ELF-1 (cell line): ENCODE results near the gene INHBB.

ENCODE experiments used
- DNase-seq: peaks from one replicate; pipeline ENCODE4 v3.0.0-alpha.2; 2016; ENCODE audit warnings: low read depth, low spot score

The INHBB gene

DNA sequence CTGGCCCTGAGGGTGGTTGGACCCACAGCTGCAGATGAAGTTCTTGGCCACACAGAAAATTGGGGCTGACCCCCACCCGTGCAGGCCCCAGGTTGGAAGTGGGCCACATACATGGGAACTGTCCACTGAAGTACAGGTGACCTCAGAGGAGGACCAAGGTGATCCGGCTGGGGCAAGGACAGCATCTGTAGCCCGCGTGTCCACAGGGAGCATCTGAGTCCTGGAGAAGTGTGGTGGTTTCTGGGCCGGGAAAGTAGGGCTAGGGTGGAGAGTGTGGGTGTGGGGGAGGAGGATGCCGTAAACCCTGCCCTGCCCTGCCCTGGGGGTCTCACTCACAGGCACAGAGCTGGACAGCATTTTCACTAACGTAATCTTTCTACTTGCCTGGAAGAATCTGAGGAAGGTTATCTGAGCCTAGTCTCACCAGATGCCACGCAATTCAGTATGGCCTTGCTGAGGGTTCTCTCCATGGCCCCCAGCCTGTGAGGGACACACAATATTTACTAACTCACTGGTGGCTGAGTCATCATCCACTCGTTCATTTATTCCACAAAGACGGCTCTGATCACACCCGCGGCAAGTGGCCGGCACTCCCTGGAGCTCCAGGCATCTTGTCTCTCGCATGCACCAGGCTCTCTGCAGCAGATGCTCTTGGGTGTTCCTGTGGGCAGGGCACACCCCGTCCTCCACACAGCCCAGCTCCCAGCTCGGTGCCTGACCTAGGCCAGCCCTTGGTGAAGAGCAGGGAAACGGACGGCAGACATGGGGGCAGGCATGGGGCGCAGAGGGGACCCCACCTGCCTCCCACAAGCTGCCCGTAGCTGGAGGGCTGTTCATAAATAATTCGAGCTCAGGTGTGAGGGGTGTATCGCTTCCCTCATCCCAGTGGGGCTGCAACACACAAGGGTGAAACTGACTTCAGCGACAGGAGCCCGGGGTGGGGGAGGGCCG is 51.2 kb downstream of the INHBB start:
- DNase-seq: no peak

DNA sequence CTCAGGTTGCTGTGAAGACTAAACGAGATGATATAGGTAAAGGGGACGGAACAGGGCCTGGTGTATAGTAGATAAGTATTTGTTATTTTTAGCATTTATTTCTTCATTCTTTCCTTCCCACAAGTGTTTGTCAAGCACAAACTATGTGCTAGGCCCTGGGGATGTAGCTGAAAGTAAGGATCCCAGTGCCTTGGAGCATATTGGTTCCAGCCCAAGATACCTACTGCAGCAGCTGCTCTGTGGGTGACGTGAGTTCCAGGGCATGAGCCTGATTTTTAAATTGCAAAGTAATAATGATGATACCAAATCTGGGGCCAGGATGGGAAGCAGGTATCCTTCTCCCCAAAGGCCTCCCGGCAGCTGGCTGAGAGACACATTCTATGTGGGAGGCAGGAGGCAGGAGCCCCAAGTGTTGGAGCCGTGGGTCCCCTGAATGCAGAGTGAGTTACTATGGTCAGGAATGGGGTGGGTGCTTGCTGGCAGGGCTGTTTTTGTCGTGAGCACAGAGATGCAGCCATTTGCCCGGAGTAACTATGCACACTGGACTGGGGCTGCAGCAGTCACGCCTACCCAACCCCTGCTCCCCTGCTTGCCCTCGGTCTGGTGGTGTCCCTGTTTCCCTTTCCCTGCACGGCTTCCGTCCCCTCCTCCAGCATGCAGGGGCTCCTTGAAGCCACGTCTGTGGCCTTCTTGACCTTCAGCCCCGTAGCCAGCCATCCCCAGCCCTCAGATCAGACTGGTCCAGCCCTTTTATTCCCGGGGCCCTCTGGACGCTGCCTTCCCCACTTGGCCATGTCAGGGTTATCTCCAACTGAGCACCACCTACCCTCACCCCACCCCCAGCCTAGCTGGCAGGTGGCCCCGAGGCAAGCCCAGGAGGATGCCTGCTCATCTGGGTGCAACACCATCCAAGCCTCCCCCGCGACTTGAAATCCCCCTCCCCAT is 52.4 kb downstream of the INHBB start:
- DNase-seq: no peak

DNA sequence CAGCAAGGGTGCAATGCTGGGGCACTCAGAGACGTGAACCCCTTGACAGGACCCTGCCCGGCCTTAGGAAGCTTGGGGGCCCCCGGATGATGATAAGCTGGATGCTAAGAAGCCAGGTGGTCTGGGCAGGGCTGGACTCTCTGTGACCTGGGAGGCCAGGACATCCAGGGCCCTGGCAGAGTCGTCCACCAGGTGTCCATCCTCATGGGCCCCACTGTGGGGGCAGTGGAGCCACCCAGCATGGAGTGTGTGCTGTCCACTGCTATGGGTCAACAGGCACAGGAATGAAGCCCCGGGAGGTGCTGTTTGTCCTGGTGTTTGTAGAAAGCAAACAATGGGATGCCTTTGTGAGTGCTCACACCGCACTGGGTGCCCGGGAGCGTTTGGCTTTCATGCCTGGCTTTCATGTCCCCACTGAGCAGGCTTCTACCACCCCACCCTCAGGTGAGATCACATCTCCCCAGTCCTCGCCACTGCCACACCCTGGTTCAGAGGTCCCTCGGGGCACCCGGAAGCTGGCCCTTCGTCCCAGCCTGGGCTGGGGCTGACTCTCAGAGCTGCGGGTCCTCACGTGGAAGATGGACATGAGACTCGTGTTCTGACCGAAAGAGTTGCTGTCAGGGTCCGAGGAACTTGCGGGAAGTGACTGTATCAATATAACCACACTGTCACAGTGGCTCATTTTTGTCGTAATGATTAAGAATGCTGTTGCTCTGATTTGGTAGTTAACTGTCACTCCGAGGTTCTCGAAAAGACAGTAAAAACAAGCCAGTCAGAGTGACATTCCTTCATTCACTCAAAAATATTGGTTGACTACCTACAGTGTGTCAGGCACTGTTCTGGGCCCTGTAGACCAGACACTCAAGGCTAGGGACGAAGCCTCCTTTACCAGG is 53.3 kb downstream of the INHBB start:
- peak; percentile 83 for DNase-seq

DNA sequence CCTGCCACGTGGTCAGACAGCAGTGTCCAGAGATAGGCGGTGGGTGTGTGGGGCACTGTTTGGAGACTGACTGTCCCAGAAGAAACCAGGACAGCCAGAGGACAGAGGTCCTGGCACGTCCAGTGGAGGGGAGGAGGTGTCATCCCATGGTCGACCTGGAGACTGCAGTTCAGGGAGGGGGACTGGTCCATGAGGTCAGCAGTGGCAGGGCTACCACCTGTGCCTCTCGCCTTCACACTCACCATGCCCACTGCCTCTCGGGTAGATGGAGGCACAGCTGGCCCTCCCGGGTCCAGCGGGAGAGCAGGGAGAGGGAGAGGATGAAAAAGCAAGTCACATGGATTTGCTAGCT is 53.9 kb downstream of the INHBB start:
- DNase-seq: no peak

DNA sequence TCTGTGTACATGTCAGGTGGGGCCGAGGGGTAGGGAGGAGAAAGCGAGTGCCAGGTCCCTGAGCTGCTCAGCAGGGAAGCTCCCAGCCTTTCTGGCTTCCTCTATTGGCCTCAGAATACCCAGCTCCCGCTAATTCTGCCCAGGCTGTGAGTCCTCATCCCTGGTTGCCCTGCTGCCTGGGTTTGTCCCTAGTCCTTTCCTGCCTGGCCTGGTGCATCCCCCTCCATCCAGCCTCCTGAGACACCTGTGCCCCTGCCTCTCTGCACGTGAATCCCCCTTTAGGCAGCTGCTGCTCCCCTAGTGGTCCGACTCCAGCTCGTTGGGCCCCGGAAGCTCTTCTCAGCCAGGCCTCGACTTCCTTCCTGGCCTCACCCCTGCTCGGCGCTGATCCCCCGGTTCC is 54.6 kb downstream of the INHBB start:
- DNase-seq: no peak
